HK-2 (cell line): Measurements from ENCODE around the gene DCDC2B.
"Not testable (repeated sequence)": the region's sequence is repeated elsewhere in the genome, so short reads cannot be mapped to it uniquely, and the experiment has no call there.

Experiments
- DNase-seq: peaks from one replicate; pipeline ENCODE4 v3.0.0-alpha.2; 2018; ENCODE audit not compliant: unreplicated experiment

The DCDC2B gene

DNA sequence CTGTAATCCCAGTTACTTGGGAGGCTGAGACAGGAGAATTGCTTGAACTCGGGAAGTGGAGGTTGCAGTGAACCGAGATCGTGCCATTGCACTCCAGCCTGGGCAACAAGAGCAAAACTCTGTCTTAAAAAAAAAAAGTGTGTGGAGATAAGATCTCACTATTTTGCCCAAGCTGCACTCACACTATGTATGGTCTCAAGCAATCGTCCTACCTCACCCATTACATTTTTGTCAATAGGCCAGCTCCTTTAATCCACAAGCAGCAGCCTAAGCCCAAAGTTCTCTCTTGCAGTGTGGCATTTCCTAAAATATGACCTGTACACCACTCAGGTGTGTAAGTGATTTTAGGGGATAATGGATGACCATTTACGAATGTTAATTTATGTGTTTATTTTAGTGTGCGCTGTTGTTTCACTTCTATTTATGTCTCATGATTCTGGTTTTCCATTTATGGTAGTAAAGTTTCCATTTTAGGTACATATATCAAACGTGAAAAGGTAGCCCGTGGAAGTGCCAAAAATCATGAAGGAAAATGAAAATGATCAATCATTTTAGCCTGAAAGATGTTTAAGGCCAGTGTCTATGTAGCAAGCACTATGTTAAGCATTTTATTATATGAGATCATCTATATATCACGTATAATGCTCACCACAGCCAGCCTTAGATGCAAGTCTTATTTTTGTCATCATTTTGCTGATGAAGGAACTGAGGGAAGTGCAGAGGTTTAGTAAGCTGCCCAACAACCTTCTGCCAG is 47.8 kb downstream of the DCDC2B start:
- no peak for DNase-seq

DNA sequence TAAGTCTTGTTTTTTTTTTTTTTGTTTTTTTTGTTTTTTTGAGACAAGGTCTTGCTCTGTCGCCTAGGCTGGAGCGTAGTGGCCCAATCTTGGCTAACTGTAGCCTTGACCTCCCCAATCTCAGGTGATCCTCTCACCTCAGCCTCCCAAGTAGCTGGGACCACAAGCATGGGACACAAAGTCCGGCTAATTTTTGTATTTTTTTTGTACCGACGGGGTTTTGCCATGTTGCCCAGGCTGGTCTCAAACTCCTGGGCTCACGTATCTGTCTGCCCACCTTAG is 48.3 kb downstream of the DCDC2B start:
- DNase-seq, result no peak

DNA sequence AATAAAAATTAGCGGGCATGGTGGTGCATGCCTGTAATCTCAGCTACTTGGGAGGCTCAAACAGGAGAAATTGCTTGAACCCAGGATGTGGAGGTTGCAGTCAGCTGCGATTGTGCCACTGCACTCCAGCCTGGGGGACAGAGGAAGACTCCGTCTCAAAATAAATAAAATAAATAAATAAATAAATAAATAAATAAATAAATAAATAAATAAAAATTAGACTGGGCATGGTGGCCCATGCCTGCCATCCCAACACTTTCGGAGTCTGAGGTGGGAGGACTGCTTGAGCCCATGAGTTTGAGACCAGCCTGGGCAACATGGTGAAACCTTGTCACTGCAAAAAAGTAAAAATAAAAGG is 54.3 kb downstream of the DCDC2B start:
- DNase-seq, result not testable (repeated sequence)

DNA sequence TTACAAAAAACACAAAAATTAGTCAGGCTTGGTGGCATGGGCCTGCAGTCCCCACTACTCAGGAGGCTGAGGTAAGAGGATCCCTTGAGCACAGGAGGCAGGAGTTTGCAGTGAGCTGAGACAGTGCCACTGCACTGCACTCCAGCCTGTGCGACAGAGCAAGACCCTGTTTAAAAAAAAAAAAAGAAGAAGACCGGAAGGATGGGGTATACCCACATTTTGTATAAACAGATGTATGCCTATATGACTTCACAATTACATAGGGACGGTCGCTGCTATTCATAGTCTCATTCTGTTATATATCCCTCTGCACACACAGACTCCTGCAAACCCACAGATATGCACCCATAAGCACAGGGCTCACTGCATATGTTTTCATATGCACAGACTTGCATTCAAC is 54.9 kb downstream of the DCDC2B start:
- no peak for DNase-seq
